K562 (cell line): Measurements from ENCODE around the gene MYOC. TPM values are rescaled to one million over a fixed set of nuclear protein-coding genes. Genes with fewer than 3 reads are reported as not detected.

Experiments used
- ATAC-seq: fragments of 200-7000 bp; cut with Tn5 transposase; 3 replicates; pipeline ENCODE4 v1.9.1; 2020; ENCODE audit warnings: moderate library complexity
- BruUV-seq: library from RNA; stranded (reverse); fragments of 400-500 nt; replicated peaks from 2 replicates; lab custom pipeline; 2021; lab: Mats Ljungman, UMichigan
- CTCF ChIA-PET: fragments of 300-600 bp; formaldehyde crosslinking; extraction: SDS; loops from one replicate; lab custom pipeline; 2021; ENCODE audit warnings: low intra/inter-chr PET ratio; lab: Yijun Ruan, JAX
- POLR2A ChIA-PET: fragments of 300-600, 350-650 bp; sonication (Branson Sonifier 250); formaldehyde crosslinking; extraction: SDS; loops from one replicate; lab custom pipeline; 2021; ENCODE audit warnings: antibody characterized with exemption, inconsistent platforms; lab: Yijun Ruan, JAX
- DNase-seq, 4 experiments: peaks; one replicate each; pipeline versions ENCODE4 v3.0.0 to v3.0.0-alpha.2; 2011 to 2018; ENCODE audit warnings: low spot score in 3 of 4, mixed read lengths in 3 of 4; ENCODE audit errors: extremely low read depth in 1 of 4
- FAIRE-seq: peaks from 2 replicates; lab custom pipeline; 2011; peaks lifted over from hg19 to GRCh38; lab: Jason Lieb, UNC
- H2AFZ ChIP-seq: 2 replicates; pipeline ENCODE4 v1.6.0; 2011; ENCODE audit warnings: low read depth, low read length, control low read depth, inconsistent platforms
- H3K27ac ChIP-seq: fragments of 200-600 bp; 3 replicates; pipeline ENCODE4 v1.8.0; 2011; ENCODE audit warnings: low read depth, mild to moderate bottlenecking, control low read depth, inconsistent platforms, low read length, moderate library complexity, mixed read lengths; ENCODE audit errors: extremely low read depth
- H3K27me3 ChIP-seq, 2 experiments: fragments of 300-600 bp in 1 of 2; 2 replicates in 1 of 2; 3 replicates in 1 of 2; pipeline versions ENCODE4 v1.6.0 to v1.8.0; 2011; ENCODE audit warnings: inconsistent platforms in 2 of 2, low read length in 2 of 2, mild to moderate bottlenecking in 1 of 2, mixed read lengths in 1 of 2, moderate library complexity in 1 of 2; ENCODE audit not compliant: control insufficient read depth in 2 of 2, insufficient read depth in 2 of 2
- H3K36me3 ChIP-seq: fragments of 300-600 bp; 3 replicates; pipeline ENCODE4 v1.8.0; 2011; ENCODE audit warnings: mild to moderate bottlenecking, low read length, inconsistent platforms; ENCODE audit not compliant: control insufficient read depth, insufficient read depth
- H3K4me1 ChIP-seq, 2 experiments: fragments of 200-600 bp in 1 of 2; replicated peaks in 1 of 2; 2 replicates in 1 of 2; 3 replicates in 1 of 2; pipeline versions ENCODE4 v1.5.1 to v1.8.0; 2011; ENCODE audit warnings: inconsistent platforms in 2 of 2, low read length in 2 of 2, mild to moderate bottlenecking in 1 of 2, mixed read lengths in 1 of 2, moderate library complexity in 1 of 2; ENCODE audit not compliant: control insufficient read depth in 2 of 2, insufficient read depth in 2 of 2
- H3K4me2 ChIP-seq: 2 replicates; pipeline ENCODE4 v1.6.1; 2011; ENCODE audit warnings: low read length, control low read depth, inconsistent platforms, mixed read lengths; ENCODE audit not compliant: insufficient read depth
- H3K4me3 ChIP-seq: fragments of 200-600 bp; sonication (generic), shearing (Covaris generic); 2 replicates; pipeline ENCODE4 v1.5.1; 2016; ENCODE audit warnings: control low read depth, inconsistent platforms
- H3K79me2 ChIP-seq: fragments of 200-600 bp; 3 replicates; pipeline ENCODE4 v1.8.0; 2011; ENCODE audit warnings: low read length, inconsistent platforms; ENCODE audit not compliant: control insufficient read depth, insufficient read depth
- H3K9ac ChIP-seq, 2 experiments: 2 replicates each; pipeline versions ENCODE4 v1.6.0 to v1.6.1; 2011; ENCODE audit warnings: low read depth in 2 of 2, low read length in 2 of 2, control low read depth in 1 of 2, inconsistent platforms in 1 of 2, mild to moderate bottlenecking in 1 of 2, mixed read lengths in 1 of 2; ENCODE audit not compliant: insufficient read depth in 1 of 2
- H3K9me1 ChIP-seq: one replicate; pipeline ENCODE4 v1.6.0; 2011; ENCODE audit warnings: inconsistent platforms, mild to moderate bottlenecking, low read length, moderate library complexity; ENCODE audit not compliant: control insufficient read depth, insufficient read depth
- H3K9me3 ChIP-seq: replicated peaks from 2 replicates; pipeline ENCODE4 v1.5.1; 2011; ENCODE audit warnings: low read depth, low read length, inconsistent platforms; ENCODE audit not compliant: control insufficient read depth, insufficient read depth
- H4K20me1 ChIP-seq: replicated peaks from 2 replicates; pipeline ENCODE4 v1.6.1; 2011; ENCODE audit warnings: low read length, inconsistent platforms, mixed read lengths; ENCODE audit not compliant: control insufficient read depth, insufficient read depth
- ARID1B ChIP-seq: fragments of 450-650 bp; IDR thresholded peaks from 2 replicates; pipeline ENCODE4 v1.6.1; 2016; ENCODE audit warnings: antibody characterized with exemption, mild to moderate bottlenecking, inconsistent platforms
- DPF2 ChIP-seq: fragments of 450-650 bp; IDR thresholded peaks from 2 replicates; pipeline ENCODE4 v1.6.1; 2016
- EZH2 ChIP-seq: IDR thresholded peaks from 2 replicates; pipeline ENCODE4 v1.6.1; 2012; ENCODE audit warnings: low read depth, mild to moderate bottlenecking, inconsistent platforms, low read length, borderline replicate concordance
- HDAC6 ChIP-seq: IDR thresholded peaks from 2 replicates; pipeline ENCODE4 v1.6.1; 2012; ENCODE audit warnings: low read depth, mild to moderate bottlenecking, control low read depth, inconsistent platforms, low read length, moderate library complexity
- KAT7 ChIP-seq: sonication (generic); formaldehyde crosslinking; IDR thresholded peaks from 2 replicates; pipeline ENCODE4 v1.8.0; 2022; ENCODE audit warnings: missing genetic modification reagents, mild to moderate bottlenecking, borderline replicate concordance
- KDM5B ChIP-seq: fragments of 200-600 bp; sonication (generic); IDR thresholded peaks from 2 replicates; pipeline ENCODE4 v1.6.1; 2012; ENCODE audit warnings: low read depth, mild to moderate bottlenecking, moderate library complexity, low read length, control low read depth, inconsistent platforms; ENCODE audit not compliant: insufficient replicate concordance
- RERE ChIP-seq: sonication (generic); formaldehyde crosslinking; IDR thresholded peaks from 2 replicates; pipeline ENCODE4 v1.8.0; 2023; ENCODE audit warnings: missing genetic modification reagents, mild to moderate bottlenecking, borderline replicate concordance
- SMC3 ChIP-seq: conservative IDR thresholded peaks from 2 replicates; pipeline ENCODE4 v1.6.1; 2011; ENCODE audit warnings: low read depth, low read length, improper control_type of control experiment; ENCODE audit not compliant: insufficient read depth
- STAG1 ChIP-seq: sonication (generic); formaldehyde crosslinking; IDR thresholded peaks from 2 replicates; pipeline ENCODE4 v1.5.0; 2020; ENCODE audit warnings: missing genetic modification reagents, borderline replicate concordance
- TFAM ChIP-seq: fragments of 250-450 bp; sonication (Bioruptor Pico); conservative IDR thresholded peaks from 2 replicates; pipeline ENCODE4 v1.5.0; 2021; ENCODE audit warnings: mild to moderate bottlenecking, moderate library complexity
- THAP7 ChIP-seq: fragments of 250-450 bp; sonication (Bioruptor Pico); IDR thresholded peaks from 2 replicates; pipeline ENCODE4 v1.5.0; 2021
- YBX1 ChIP-seq: fragments of 450-650 bp; IDR thresholded peaks from 2 replicates; pipeline ENCODE4 v1.7.1; 2016; ENCODE audit warnings: mild to moderate bottlenecking
- ZBTB9 ChIP-seq: fragments of 450-650 bp; formaldehyde crosslinking; IDR thresholded peaks from 2 replicates; pipeline ENCODE4 v1.4.0; 2020; ENCODE audit warnings: mild to moderate bottlenecking, moderate library complexity
- ZNF217 ChIP-seq: sonication (generic); formaldehyde crosslinking; IDR thresholded peaks from 2 replicates; pipeline ENCODE4 v1.8.0; 2022; ENCODE audit warnings: mild to moderate bottlenecking, missing genetic modification reagents
- ZNF408 ChIP-seq: fragments of 250-450 bp; sonication (Bioruptor Pico); IDR thresholded peaks from 2 replicates; pipeline ENCODE4 v1.4.0; 2020; ENCODE audit warnings: low read depth, mild to moderate bottlenecking, moderate library complexity
- WGBS: fragments of 100-300 bp; shearing (Covaris generic); methylation state at CpG from one replicate; pipeline ENCODE4 v1.1.6; 2016; ENCODE audit warnings: low coverage, mixed read lengths; ENCODE audit not compliant: insufficient coverage; ENCODE audit errors: missing lambda C conversion rate; 5-methylcytosine and 5-hydroxymethylcytosine counted together
- in situ Hi-C: fragments of 300-500 bp; cut with MboI; formaldehyde crosslinking; loops from 4 replicates; pipeline ENCODE4 v1.15.0; 2018; ENCODE audit warnings: inconsistent platforms, mixed read lengths
- intact Hi-C: fragments of 100-400 bp; cut with micrococcal nuclease; formaldehyde crosslinking; loops from 2 replicates; pipeline ENCODE4 v1.14.2; 2022
- polyA plus RNA-seq, 8 experiments: library from polyadenylated mRNA; depleted of rRNA in 4 of 8; stranded (reverse) in 5 of 8; unstranded in 3 of 8; fragments of >200 nt; fragmentation: Nextera tagmentation in 2 of 8; fragmentation: Illumina TruSeq in 1 of 8; extraction: Ambion mirVana in 2 of 8; extraction: Trizol in 1 of 8; gene quantifications; 2 replicates each; pipeline versions ENCODE4 v1.2.1 to v1.2.3, GENCODE V29; 2011 to 2014; ENCODE audit warnings: inconsistent platforms in 1 of 8, missing spikeins in 1 of 8
- total RNA-seq, 7 experiments: library from RNA; depleted of rRNA in 6 of 7; stranded (reverse); fragments of >200 nt in 6 of 7; fragmentation: Illumina TruSeq in 2 of 7; extraction: Trizol in 2 of 7; gene quantifications; 2 replicates each; pipeline versions ENCODE4 v1.2.1 to v1.2.3, GENCODE V29; 2011 to 2021; ENCODE audit warnings: low replicate concordance in 1 of 7

MYOC gene
- total and polyA plus RNA-seq, 9 of the 15 experiments (the other 6 are each of a cell fraction or from before 2014, with no cell fraction given), result not detected

GRCh38 chr1:171666114-171666769 lies 13.8 kb upstream of the MYOC start:
- intact Hi-C loops (no loop called here), in situ Hi-C loops (no loop called here)
- no peak for DNase-seq
- Histone ChIP-seq H4K20me1 (no peaks in the 10 kb centered on the region), H3K9me1 (no peaks in the 10 kb centered on the region), H3K79me2 (no peaks in the 10 kb centered on the region), H3K27me3 (peaks cover 26 to 38% of the 10 kb centered on the region in 2 experiments), H3K4me1 (peaks cover 0 to 5% of the 10 kb centered on the region in 2 experiments; a peak in 3 of 5 replicates), H3K9ac (no peak overlapping the region), H3K4me2 (no peak overlapping the region), H3K36me3 (no peaks in the 10 kb centered on the region), H3K9me3 (no peaks in the 10 kb centered on the region), H3K27ac (no peak overlapping the region), H3K4me3 (no peak overlapping the region), H2AFZ (no peak overlapping the region)
- POLR2A ChIA-PET, result interaction anchor here (1.2 kb wide), 1 partner anchor 50 kb away, joined by 3 read pairs; no protein-coding TSS in a partner anchor
- no peak for ATAC-seq
- no TSS peak for BruUV-seq
- CTCF ChIA-PET, result no interaction called here
- no peak for FAIRE-seq
- WGBS, result 1% methylated on average over 4 of the region's 4 CpGs
- no peak for TF ChIP-seq KDM5B
- TF ChIP-seq SMC3, result no peak
- no peak for TF ChIP-seq RERE
- no peak for TF ChIP-seq DPF2
- no peak for TF ChIP-seq ZBTB9 (CRISPR knock-in tag)
- no peak for TF ChIP-seq YBX1
- no peak for TF ChIP-seq ZNF217 (CRISPR knock-in tag)
- TF ChIP-seq ZNF408 (CRISPR knock-in tag), result no peak
- TF ChIP-seq EZH2, result no peak
- TF ChIP-seq THAP7 (CRISPR knock-in tag), result no peak
- TF ChIP-seq KAT7 (CRISPR knock-in tag), result no peak
- no peak for TF ChIP-seq TFAM
- no peak for TF ChIP-seq ARID1B
- no peak for TF ChIP-seq STAG1
- no peak for TF ChIP-seq HDAC6
